ENCODE results near the gene TOPORS.
A peak's percentile ranks its signal among the peaks of the same experiment; 100 is the strongest.
"Not testable (repeated sequence)": the region's sequence is repeated elsewhere in the genome, so short reads cannot be mapped to it uniquely, and the experiment has no call there.

TOPORS gene

DNA sequence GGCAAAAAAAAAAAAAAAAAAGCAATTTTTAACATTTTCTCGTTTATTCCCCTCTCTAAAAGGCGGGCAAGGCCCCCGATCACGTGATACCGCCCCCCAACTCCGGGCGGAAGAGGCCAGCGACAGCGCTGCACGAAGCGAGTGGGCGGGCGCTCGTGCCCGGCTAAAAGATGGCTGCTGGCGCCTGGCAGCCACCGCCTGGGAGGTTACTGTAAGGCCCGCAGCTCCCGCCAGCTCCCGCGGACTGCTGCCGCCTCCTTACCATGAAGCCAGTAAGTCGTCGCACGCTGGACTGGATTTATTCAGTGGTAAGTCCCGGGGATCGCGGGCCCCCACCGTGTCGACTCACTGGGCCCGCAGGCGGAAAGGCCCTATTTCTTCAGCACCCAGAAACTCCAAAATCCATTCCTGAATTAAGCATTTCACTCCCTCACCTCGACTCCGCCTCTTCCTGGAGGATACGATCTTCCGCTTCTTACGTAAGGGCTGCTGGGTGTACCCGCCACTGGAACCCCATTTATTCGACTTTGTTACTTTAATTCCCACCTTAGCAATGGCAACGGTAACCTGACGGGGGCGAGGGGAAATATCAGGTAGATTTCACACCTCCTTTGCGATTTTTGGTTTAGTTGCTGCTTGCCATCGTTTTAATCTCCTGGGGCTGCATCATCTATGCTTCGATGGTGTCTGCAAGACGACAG lies at the start of gene TOPORS, which contains the start of gene SMIM27:
TOPORS (minus strand) TSS at position 415 of the 701 bp plus-strand sequence; CDS start at position 265, 150 bp downstream.
SMIM27 (plus strand) TSS at position 156 of the 701 bp plus-strand sequence; CDS start at position 264, 108 bp downstream.
- peak; percentile 96 for DNase-seq

DNA sequence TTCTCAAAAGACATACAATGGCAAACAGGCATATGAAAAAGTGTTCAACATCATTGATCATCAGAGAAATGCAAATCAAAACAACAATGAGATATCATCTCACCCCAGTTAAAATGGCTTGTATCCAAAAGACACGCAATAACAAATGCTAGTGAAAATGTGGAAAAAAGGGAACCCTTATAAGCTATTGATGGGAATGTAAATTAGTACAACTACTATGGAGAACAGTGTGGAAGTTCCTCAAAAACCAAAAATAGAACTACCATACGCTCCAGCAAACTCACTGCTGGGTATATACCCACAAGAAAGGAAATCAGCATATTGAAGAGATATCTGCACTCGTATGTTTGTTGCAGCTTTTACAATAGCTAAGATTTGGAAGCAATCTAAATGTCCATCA lies 46.6 kb upstream of the TOPORS start:
- not testable (repeated sequence) for DNase-seq

DNA sequence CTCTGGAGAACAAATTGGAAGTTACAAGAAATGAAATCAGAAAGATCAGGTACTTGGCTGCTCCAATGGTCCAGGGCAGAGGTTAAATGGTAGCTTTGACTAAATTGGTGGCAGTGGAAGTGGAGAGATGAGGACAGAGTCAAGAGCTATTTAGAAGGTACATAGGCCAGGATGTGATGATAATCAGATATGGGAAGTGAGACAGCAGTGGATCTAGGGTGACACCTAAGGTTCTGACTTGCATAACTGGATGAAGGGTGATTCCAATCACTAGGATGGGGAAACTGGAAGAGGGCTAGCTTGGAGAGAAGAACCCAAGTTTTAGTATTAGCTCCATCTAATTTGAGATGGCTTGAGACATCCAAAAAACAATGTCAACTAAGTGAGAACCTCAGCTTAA lies 44.5 kb upstream of the TOPORS start:
- no peak for DNase-seq

DNA sequence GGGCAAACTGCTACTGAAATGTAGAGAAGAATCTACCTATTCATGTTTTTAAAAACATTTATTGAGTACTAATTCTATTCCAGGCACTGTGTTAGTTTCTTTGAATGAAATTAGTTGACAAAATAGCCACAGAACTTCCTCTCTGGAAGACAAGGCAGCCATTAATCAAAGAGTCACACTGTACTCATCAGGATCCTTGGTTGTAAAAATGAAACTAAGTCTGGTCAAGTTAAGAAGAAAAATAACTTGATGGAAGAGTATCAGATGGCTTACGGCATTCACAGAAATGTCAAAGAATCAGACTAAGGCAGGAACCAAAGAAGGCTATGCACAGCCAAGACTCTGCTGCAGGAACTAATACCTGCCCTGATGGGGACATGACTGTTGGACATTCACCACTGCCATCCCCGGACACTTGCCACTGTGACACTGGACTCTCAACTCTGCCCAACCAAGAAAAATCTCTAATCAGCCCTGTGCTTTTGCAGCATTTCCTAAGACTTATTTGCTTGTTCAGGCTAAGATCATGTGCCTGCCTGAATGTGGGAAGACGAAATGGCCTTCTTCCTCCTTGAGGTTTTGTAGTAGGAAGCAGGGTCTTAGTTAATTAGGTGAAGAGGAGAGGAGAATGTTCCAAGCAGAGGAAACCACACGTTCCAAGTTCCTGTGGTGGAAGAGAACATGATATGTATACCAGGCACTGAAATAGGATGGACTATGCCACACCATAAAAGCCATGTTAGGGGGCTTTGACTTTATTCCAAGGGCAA lies 43.9 kb upstream of the TOPORS start:
- DNase-seq: no peak

DNA sequence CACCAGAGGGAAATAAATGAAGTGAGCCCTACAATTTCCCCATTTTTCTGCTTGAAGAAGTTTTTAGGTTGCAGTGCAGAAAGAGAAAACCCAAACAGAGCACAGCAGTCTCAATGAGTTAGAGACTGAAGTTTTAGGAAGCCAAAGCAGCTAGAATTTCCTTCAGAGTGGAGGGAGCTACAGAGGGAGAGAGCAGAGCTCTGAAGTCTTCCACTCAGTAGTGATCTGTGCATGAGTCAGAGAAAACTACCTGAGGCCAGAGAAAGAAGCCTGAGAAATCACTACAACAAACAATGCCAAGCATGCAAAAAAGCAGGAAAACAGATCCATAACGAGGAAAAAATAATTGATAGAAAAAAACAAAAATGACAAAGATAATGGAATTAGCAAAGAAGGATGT lies 38.5 kb upstream of the TOPORS start:
- DNase-seq: no peak

DNA sequence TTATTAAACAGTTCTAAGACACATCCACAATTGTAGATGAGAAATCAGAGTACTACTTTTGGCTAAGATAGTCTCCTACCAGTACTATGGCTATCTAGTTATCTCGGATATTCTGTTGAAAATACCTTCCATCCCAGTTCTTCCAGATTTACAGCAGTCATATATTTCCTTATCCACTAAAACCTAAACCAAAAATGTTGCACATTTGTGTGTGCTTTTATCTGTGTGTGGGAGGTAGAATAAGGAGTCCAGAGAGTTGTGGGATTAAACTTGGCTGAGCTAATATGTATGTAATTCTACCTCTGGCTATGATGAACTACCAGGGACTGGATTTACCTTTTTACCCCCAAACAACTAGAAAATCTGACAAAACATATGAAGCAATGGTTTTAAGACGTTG lies 38.1 kb upstream of the TOPORS start:
- DNase-seq: no peak

DNA sequence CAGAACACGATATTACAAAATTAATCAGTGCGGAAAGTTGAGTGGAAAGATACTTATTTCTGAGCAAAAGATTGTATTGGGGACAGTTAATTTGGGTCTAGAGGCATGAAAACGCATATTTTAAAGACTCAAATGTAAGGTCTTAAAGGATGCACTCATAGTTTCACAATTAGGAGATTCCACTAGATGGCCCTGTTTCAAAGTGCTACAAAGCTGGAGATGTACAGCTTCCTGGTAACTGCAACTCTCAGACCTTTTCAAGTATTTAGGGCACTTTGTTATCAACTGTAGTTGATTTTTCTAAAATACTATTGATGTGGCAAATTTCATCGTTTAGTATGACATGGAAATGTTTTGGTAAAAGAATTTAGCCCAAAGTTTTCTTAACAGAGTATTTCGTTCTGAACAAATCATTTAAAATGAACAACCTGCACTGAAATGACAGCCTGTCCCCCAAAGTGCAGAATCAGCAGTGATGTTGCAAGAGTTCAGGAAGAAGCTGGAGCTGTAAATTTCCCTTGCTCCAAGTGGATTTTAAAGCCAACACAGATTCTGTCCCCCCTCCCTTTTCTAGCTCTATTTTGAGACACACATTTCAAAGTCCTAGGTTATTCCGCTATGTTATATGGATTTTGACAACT lies 36.8 kb upstream of the TOPORS start:
- DNase-seq: no peak

DNA sequence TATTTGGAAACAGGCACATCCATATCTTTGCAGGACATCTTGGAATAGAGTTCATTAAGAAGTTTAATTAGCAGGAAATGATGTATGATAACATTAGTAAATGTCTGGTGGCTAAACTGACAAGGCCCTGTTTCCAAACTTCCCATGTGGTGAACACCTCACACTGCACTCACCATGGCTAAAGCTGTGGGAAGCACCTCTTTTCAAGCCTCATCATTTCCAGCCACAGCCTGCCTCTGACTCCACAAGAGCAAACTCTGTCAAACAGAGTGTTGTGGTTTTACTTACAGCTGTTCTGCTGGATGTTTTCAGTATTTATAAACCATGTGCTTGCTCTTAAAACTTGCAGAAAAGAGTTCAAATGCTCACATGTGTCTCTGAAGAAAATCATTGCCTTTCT lies 35.5 kb upstream of the TOPORS start:
- DNase-seq: no peak

DNA sequence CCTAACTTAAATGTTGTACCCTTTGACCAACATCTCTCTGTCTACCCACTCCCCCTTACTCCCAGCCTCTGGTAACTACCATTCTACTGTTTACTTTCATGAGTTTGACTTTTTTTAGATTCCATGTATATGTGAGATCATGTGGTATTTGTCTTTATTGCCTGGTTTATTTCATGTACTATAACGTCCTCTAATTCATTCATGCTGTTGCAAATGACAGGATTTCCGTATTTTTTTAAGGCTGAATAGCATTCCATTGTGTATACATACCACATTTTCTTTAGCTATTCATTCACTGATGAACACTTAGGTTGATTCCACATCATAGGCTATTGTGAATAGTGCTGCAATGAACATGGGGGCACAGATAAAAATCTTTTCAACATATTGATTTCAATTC lies 32.4 kb upstream of the TOPORS start:
- DNase-seq: no peak

DNA sequence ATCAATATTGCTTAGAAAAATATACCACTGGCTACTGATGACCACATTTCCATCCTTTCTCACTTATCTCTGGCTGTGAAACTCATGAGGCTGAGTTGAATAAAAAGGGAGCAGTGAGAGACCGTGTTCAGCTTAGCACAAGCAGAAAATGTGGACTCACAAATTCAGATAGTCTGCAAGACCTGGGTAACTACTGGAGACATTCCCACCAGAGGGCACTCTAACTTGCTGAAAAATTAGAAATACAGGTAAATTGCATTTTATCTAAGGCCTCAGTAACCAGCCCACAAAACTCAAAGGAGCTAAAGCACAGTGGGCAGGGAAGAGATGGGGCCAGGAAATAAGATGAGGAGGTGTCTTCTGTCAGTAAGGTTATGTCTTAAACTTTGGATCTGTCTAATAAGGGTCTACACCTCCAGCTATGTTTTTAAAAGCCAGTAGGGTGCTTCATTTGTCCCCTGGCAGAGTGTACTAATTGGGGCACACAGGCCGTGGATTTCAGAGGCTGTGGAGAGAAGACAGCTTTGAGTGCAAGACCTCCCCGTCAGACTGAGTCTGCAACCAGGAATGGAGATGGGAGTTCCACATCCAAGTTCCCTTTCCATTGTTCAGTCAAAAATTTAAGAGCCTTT lies 29.2 kb upstream of the TOPORS start:
- DNase-seq: peak; percentile 24

DNA sequence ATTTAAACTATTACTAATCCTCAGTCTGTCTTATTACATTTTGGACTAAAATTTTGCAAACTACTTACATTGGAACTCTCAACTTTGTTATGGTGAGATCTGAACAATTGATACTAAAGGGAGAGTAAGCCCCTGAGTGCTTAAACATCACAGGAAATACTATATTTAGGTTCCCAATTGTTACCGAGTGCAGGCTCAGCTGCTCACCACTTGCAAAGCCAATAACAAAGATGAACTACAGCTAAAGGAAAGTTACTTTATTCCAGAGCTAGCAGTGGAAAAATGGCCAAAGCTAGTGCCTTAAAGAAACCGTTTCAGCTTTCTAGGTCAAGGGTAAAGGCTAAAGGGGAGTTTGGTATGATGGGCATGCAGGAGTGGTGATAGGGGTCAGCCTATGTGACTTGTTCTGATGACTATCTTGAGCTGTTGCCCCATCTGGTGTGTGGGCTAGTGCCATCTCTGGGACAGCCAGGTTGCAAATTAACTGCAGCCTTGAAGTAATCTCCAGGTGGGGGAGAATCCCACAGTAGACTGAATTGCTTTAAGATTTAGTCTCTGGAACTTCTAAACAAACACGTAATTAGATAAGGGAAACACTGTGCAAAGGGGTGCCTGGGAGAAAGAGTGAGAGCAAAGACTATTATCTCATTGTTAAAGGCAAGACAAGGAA lies 28.4 kb upstream of the TOPORS start:
- DNase-seq: no peak

DNA sequence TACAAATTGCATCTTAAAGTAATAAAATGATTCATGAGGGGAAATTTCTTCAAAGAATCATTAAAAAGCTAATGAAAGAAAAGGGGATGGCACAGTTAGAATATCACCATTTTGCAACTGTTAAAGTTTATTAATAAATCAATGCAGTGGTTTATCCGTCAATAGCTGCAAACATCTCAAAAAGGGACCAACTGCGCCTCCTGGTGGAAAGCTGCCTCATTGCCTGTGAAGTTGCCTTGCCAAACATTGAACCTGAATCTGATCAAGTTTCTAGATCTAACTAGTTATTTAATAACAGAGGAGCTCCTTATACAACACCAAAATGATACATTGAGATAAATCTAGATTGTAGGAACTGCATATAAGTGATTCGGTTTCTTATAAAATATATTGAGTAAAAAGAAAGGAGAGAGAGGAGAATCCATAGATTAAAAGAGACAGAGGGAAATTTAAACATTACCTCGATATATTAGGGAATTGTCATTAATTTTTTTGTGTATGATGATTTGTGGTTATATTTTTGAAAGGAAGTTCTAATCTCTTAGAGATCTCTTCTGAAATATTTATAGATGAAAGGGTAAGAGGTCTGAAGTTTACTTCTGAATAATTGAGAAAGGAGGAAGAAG lies 27.4 kb upstream of the TOPORS start:
- DNase-seq: peak; percentile 73

DNA sequence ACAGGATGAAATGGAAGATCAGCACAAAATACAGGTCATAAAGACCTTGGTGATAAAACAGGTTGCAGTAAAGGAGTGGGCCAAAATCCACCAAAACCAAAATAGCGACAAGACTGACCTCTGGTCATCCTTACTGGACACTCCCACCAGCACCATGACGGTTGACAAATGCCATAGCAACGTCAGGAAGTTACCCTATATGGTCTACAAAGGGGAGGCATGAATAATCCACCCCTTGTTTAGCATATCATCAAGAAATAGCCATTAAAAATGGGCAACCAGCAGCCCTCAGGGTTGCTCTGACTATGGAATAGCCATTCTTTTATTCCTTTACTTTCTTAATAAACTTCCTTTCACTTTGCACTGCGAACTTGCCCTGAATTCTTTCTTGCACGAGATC lies 26.6 kb upstream of the TOPORS start:
- no peak for DNase-seq

DNA sequence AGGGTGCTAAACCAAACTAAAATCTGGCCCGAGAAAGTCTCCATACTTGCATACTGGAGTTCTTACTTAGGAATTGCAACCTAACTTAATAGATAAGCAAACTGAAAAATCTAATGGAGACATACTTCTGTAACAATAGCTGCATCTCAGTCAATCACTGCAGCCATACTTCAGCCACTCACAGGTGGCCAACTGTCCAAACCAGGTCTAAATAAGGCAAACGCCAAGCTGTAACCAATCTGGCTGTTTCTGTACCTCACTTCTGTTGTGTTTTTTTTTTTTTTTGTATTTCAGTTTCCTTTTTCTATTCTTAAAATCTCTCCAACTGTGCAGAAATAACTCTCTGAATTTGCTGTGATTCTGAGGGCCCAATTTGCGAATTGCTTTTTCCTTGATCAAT lies 24.9 kb upstream of the TOPORS start:
- DNase-seq: no peak

DNA sequence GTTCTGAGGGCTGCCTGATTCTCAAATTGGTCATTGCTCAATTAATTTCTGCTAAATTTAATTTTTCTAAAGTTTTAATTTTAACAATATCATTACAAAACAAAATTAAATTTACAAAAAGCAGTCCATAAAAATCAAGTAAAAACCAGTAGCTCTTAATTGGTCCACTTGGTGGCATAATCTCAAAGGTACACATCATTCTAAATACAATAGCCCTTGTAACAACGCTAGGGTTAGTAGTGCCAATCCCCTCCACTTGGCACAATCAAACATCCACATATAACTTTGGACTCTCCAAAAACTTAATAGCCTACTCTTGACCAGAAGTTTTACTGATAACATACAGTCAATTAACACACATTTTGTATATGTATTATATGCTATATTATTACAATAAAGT lies 22.5 kb upstream of the TOPORS start:
- no peak for DNase-seq

DNA sequence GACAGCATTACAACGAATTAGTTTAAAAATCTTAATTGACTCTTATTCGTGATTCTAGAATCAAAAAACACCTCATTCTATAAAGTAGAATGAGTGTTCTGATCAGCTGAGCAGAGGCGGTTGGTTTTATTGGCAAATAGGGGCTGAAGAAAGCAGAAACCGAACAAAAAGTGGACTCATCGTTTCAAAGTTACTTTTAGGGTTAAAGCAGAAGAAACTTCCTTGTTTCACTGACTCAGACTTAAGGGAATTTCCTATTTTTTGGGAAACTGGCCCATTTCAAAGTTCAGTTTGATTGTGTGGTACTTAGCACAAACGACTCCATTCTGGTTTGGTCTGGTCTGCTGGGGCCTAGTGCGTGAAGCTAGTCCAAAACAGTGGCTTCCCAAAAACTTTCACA lies 21.4 kb upstream of the TOPORS start:
- no peak for DNase-seq

DNA sequence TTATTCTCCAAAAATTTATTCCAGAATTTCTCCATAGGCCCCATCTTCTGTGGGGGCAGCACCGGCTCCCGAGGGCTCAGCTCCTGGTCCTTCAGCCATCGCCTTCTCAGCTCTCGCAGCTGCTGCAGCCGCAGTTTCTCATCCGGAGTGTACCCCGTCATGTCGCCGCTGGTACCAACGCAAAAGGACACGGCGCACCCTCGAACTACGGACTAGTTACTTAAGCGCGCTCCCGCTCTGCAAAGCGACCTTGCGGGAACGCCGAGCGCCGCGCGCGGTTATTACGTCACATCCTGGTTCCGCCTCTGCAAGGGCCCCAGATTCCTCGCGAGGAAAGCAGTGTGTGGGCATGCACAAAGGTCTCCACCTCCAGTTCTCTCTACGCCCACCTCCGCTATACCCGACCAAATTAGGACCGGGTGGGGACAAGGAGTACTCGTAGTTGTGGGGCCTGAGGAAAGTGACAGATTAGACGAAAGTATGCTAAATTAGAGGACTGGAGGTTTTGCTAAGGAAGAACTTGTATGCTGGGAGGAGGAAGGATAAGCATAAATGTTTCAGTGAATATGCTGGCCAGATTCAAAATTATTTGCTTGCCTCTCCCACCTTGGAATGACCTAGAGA lies 20.6 kb upstream of the TOPORS start, which contains the start of gene NDUFB6:
NDUFB6 (minus strand) TSS at position 260 of the 624 bp plus-strand sequence; CDS start at position 161, 99 bp downstream.
- DNase-seq: peak; percentile 96

DNA sequence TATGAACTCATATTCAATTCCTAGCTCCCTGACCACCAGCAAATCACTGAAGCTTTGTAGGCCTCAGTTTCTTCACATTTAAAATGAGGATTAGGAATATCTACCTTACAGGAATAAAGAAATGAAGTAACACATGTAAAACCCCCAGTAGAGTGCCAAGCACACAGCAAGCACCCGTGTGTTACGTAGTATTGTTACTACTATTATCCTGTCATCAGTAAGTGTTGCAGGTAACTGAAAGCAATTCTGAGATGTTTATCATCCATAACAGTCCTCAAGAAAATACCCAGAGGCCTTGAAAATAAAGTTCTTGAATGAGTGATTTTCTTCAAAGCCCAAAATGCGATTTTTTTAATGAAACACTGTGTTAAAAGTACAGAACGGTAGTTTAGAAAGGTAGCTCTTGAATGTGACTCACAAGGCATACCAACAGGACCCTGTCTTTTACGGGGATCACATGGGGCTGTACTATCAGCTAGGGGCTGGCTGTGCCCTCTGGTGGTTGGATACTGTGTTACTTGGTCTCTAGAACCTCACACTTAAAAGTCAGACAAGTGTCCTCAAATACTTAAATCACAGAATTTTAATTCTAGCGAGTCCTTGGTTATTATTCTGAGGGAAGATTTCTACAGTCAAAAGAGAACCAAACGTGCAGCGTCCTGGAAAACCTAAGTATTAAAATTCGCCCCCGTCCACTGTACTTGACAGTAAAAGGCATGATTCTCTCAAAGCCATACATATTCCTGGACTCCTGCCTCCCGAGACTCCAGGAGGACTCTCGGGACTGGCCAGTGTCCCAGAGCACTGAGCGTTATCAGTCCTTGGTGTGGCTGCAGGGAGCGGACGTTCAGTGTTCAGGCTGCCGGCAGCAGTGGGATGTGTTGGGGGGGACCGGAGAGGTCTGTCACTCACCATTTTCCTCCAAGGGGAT lies 19.8 kb upstream of the TOPORS start:
- peak; percentile 60 for DNase-seq

DNA sequence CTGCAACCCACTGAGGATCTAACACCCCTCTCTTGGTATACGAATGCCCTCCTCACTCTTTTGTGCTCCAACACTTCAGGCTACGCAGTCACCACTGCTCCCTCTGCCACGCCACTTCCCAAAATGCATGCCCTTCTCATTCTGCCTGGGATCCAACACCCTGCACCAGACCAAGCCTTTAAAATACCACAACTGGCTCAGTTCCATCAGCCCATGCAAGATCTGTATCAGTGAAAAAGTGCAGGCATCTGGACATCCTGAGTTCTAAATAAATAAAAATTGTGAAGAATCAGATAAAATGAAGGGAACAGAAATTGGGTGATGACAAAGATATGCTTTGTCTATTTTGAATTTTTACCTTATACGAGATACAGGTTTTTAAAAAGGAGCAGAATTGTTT lies 17.9 kb upstream of the TOPORS start:
- no peak for DNase-seq

DNA sequence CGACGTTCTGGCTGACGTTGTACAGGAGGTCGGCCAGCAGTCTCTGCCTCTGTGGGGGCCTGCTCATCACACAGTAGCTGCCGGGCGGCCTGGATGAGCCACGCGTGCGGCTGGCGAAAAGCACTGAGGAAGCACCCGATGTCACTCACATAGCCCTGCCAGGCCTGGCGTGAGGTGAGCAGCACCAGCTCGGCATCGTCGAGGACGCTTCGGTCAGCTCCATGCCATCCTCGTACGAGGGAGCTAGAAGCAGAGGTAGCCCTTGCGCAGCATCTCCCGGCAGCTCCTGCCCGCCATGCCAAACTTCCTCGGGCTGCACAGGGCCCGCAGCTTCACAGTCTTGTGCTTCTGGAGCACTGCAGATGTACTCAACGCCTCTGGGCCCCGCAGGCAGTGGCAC lies 14.4 kb upstream of the TOPORS start:
- no peak for DNase-seq

DNA sequence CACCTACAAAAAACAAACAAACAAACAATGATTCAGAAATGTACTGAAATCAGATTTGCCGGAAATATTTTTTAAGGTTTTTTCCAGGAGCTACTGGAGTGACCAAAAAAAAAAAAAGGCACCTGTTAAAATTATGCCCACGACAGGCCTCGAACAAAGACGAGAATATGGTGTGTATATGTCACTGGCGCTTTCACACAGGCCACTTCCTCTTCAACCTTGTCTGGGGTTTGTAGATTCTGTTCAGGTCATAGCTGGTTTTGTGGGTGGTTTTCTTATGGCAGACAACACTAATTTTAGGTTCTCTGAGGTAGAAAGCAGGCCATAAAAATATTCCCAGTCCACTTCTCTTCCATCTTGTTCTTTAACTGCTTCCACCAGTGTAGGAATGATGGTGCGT lies 13.6 kb upstream of the TOPORS start:
- DNase-seq: no peak
